Stimulated activated CD8-positive, alpha-beta memory T cell treated with anti-CD3 and anti-CD28 coated beads, Interleukin-15, amount 100 ng/mL, for 24 hours (primary cell): ENCODE measurements around the gene P3H2.

ENCODE experiments used
- DNase-seq: peaks from one replicate; pipeline ENCODE4 v3.0.0-alpha.2; 2020; ENCODE audit warnings: low read depth

The P3H2 gene

GRCh38 chr3:189945935-189946709, 174.6 kb downstream of the P3H2 start:
- DNase-seq, result no peak

- no peak for DNase-seq
Observed at GRCh38 chr3:189944285-189945145, 176.2 kb downstream of the P3H2 start.

DNA sequence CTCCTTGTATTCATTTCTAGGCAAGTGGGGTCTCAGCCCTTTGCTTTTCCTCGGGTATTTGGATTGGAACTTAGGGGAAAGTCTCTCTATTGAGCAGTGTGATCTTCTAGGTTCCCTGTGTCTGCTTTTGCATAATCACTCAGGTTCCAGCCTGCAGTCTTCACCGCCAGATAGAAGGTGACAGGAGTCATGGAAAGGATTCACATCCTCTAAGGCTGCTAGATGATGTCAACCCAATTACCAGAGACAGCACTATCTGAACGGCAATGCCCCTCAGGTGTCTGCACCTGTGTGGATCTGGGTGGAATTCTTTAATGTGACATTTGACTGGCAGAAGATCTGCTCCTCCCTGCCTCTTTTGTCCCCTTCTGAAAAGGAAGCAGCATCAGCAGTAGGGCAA, 177.7 kb downstream of the P3H2 start:
- no peak for DNase-seq

DNA sequence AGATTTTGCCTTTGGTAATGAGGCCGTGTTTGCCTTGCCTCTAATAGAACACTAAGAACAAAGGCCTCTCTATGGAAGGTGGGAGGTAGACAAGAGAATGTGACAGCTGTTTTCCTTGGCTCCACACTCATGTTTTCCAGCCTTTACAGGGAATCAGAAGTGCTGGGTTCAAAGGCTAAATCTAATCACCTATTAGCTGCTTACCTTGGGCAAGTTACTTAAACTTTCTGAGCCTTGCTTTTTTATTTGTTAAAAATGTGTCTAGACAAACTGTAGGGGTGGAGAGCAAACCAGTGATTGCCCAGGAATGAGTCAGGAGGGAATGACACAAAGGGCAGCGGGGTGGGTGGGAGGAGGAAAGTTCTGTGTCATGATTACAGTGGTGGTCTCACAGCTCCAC, 179.0 kb downstream of the P3H2 start:
- DNase-seq, result no peak

DNA sequence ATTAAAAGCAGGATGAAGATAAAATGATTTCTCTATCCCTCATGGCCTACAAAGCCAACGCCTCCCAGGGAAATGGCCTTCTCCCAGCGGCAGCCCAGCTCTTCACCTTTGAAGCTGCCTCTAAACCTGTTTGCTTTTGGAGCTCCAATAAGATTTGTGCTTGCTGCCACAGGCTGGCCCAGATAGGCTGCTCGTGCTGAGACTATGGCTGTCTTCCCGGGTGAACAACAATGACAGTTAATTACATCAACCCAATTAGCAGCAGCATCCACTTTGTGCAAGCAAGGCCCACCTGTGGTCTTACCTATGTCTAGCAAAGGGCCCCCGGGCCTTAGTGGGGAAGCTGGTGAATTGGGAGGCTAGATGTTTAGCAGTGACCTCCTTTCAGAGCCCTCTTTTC, 179.6 kb downstream of the P3H2 start:
- DNase-seq, result no peak

DNA sequence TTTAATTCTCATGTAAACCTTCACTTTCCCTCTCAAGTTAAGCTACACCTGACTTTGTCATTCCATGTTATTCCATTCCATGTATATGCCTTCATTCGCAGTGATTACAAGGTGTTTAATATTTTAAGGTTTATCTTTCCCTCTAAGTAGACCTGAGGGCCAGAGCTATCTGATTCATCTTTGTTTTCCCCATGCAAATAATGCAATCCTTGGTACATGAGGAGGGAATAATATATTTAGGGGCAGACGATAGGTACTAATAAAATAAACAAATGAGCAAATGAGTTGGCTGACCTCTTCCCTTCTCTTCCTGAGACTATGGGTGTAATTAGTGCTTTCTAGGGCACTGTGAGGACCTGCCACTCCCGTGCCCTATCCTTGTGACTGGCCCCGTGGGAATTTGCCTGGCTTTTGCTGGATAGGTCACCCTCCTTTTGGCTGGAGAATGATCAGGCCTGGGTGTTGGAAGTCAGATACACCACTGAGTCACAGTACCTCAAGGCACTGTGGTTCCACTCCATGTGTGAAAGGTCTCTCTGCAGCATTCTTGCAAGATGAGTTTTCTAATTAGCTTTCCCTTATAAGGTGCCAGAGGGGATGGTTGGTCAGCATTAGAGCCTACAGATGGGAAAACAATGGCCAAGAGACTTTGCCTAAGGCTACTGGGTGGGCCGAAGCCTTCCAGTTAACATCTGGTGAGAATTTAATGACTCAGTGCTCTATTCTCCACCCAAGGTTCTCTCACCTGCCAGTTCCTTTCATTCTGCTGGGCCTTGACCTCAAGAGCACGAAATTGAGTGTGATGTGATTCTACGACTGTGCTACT, 183.2 kb downstream of the P3H2 start:
- no peak for DNase-seq

DNA sequence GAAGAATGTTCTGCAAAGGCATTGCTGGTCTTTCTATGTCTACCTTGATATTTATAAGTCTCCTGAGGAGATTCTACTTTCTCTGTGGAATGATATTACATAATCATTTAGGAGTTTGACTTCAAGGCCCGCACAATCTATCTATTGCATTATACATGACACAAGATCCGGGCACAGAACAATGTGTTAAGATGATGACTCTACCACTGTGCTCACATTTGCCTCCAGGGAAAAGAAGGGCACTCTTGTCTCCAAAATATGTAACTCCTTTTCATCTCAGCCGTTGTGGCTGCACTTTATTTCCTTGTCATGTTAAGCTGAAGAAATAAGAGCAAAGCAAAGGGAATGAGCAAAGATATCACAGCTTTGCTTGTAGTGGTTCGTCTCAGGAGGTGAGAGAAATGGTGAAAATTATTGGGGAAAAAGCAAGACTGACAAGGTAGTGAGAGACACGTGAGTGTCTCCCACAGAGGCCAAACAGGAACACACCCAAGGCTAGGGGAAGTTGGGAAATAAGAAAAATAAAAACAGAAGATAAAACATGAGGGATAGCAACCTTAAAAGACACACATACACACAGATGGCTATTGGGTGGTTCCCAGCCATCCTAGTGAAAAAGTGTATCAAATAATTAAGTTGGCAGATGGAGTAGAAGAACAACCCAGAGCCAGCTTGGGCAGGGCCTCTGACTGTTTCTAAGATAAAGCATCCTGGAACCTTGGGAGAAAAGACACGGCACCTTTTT, 184.3 kb downstream of the P3H2 start:
- DNase-seq, result no peak

- no peak for DNase-seq
Observed at GRCh38 chr3:189927975-189928895, 192.5 kb downstream of the P3H2 start.

- DNase-seq, result no peak
Observed at GRCh38 chr3:189921770-189922169, 198.9 kb downstream of the P3H2 start.

DNA sequence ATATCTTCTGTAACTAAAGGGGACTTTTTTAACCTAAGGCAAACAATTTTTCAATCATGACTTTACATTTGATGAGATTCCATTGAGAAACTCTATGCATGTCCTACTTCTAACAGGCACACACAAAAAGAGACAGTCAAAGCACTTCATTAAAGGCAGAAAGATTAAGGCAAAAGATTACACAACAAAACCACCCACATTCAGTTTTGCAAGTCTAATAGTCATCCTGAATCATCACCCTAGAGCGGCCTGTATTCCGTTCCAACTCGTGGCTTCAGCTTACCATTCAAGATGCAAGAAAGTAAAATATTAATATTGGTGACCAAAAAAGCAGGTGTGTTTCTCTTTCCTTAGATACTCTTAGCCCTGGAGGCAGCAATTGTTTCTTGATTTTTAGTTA, 205.9 kb downstream of the P3H2 start:
- no peak for DNase-seq

DNA sequence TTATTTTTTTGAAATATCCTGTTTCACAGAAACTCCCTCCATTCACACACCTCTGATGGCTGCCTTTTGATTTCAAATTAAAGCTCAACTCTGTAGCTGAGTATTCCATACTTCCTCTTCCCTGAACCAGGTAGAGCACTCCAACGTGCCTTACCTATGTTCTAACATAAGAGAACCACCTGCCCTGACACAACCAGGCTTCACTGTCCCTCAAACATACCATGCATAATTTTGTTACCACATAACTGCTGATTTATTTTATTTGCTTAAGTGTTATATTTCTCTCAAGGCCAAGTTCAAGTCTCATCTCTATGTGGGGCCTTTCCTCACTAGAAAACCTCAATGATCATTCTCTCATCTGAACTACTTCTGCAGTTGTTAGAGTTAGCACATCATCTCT, 209.7 kb downstream of the P3H2 start:
- DNase-seq, result no peak

- no peak for DNase-seq
Observed at GRCh38 chr3:189909573-189909972, 211.1 kb downstream of the P3H2 start.

GRCh38 chr3:189909139-189909538, 211.6 kb downstream of the P3H2 start:
- no peak for DNase-seq

DNA sequence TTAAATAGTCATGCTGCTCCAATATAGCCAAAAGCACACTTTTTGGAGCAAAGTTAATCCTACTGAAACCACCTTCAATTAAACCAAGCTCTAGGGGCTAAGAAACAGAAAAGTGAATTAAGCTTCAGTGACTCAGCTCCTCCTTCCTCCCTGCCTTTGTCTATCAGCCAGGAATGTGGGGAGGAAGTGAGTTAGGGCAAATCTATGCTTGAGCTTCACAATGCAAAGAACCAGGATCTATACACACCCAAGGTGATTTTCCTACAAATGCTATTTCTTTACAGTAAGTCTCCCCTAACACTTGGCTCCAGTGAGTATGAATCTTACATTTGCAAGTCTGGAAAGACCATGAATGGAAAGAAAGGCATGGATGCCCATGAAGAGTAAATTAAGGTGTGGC, 212.1 kb downstream of the P3H2 start:
- no peak for DNase-seq

- DNase-seq, result no peak
Observed at GRCh38 chr3:189907803-189908202, 212.9 kb downstream of the P3H2 start.
